Fibroblast of upper back skin (primary cell): ENCODE results near the gene IGSF8.
A peak's percentile ranks its signal among the peaks of the same experiment; 100 is the strongest.

Experiments used
- DNase-seq: peaks from one replicate; pipeline ENCODE4 v3.0.0-alpha.2; 2013

The IGSF8 gene

DNA sequence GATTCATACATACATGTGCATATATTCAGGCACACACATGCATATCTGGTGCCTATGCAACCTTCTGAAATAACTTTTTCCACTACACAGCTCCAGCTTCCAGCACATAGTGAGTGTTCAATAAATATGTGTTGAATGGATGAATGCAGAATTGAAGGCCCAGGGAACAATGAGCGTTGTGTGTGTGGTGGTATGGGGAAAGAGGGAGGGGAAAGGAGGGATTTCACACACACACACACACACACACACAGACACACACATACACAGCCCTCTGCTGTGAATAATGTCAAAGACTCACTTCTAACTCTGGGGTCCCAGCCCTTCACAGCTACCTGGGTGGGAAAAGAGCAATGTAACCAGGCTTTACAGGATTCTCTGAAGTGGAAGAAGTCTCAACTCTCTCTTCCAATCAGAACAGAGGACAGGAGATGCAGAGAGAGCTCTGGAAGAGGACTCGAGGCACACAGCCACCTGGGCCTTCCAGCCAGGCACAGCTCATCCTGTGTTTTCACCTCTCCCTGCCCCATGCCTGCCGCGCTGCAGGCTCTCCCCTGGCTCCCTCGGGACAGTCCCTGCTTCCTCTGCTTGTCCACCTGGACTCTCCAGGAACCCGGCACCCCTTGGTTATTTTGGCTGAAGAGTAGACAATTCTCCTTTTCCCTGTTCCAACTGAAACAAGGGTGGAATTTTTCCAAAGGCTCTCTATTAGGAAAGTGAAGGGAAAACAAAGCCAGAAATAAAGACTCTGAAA lies 5.4 kb upstream of the IGSF8 start:
- no peak for DNase-seq

DNA sequence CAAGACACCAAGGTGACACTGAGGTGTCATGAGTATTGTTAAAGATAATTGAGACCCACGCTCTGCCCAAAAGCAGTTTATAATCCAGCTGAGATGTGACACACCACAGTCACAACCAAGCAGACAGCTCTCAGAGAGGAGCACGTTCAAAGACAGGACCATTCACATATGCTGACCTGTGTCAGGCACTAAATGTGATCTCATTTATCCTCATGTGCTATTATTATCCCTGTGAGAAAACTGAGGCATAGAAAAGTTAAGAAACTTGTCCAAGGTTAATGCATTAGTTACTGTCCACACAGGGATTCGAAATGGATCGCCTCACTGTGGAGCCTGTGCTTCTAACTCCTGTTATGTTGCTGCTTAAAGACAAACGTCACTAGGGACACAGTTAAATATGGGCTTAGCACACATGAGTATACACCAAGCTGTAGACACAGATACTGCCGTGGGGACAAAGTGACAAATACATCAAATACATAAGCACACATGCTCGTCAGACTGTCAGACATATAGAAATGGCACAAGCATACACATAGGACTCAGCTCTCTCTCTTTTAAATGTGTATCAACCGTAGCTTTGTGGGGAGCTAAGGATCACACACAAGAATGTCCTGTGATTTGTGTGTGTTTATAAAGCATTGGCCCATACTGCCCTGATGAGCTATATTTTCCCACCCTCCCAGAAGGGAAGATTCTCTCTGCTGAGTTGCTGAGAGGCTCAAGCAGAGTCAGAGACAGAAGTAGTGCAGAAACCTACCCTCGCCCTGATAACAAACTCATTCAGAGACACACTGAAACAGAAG lies 3.5 kb upstream of the IGSF8 start:
- no peak for DNase-seq

DNA sequence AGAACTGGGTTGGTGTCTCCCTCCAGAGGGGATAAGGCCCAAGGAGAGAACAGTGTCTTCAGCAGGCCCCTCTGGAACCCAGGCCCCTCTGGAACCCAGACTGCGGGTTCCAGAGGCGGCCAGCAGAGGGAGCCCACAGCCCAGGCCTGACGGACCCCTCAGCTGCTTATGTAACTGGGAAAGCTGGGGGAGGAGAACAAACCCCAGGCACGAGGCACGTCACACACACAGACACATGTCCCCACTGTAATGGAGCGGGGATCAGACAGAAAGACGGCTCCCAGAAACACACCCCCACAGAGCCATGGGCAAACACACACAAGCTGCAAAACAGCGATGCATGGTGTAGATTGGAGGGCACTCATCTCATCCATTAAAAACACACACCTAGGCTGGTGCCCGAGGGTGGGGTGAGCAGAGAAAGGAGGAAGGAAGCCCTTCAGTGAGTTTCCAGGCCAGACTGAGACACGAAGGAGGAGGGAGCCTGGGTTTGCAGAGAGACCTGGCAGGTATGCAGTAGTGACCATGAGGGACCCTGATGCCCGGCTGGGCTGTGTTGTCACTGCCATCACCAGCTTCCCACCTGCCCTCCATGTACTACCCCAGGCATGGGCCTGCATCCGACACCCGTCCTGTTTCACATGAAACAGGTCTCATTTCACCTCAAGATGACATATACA lies 2.8 kb upstream of the IGSF8 start:
- DNase-seq, result peak; percentile 73

DNA sequence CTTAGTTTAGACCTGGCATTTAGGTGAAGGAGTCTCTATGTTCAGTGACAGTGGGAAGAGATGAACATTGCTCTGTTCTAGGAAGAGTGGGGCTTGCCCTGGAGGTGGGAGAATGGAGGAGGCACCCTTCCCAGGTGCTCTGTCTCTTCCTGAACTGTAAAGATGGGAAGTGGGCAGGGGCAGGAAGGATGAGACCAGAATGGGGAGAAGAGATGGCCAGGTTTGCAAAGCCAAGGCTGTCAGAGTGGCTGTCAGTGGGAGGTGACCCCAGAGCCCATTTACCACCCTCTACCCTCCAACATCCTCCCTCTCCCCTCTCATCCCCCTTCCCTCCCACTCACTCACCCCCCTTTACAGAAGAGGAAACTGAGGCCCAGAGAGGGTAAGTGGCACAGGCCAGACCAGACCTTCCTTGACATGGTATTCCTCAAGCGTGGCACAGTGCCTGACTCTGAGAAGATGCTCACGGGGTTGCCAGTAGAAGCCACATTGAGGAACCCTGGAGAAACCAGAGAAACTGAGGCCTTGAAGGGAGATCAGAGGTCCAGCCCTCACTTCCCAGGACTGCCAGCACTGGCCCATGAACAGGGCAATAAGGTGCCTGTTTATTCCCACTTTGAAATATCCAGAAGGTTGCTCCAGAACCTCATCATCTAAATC lies 1.4 kb upstream of the IGSF8 start:
- no peak for DNase-seq

DNA sequence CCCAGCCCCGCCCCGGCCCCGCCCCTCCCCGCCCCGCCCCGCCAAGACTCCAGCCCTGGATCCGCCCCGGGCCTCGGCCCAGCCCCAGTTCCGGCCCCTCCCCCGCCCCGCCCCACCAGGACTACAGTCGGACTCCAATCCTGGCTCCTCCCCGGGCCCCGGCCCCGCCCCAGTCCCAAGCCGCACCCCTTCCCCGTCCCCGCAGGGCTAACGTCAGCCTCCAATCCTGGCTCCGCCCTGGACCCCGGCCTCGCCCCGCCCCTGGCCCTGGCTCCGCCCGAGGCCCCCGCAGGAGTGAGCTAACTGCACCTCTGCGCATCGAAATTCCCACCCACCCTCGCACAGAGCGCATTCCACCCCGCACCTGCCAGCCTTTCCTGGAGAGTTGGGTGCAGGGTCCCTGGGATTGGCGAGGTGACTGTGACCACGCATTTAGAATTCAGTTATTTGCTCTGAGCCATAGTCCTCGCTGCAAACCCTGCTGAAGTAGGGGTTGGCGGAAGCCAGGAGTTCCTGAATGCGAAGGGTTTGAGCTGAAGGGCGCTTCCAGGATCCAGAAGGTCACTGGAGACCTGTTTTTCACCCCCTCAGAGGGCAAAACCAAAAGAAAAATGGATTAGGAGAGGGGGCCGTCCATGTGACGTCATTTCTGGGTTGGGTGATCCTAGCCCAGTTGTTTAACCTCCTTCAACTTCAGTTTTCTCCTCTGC lies 588 bp upstream of the IGSF8 start:
- DNase-seq, result peak; percentile 93

DNA sequence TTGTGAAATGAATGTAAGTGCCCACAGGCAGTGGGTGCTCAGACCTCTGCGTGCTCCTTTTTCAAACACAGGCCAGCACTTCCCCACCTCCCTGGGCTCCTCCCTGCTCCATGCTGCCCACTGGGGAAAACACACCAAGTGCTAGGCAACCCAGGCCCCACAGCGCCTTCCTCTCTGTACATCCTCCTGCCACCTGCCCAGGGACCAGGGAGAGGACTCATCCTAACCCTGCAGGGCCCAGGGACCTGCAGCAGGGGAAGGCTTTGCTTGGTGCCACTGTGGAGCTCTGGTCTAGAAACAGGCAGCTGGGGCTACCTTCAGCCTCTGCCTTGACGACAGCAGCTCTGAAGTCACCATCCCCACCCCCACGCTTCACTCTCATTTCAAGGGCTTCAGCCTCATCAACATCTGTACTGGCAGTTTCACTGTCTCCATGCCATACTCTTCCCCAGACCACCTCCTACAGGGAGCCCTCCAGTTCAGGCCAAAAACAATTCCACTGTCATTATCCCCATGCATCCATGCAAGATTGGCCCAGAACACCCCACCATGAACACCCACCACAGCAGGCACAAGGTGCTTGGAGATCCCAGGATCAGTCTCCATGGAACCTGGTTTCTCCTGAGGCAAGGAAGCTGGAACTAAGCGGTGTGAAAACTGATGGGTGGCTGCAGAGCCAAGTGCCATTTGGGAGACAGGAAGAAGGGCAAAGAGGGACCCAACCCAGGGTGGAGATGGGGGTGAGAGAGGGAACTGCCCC lies 1.1 kb downstream of the IGSF8 start:
- no peak for DNase-seq

DNA sequence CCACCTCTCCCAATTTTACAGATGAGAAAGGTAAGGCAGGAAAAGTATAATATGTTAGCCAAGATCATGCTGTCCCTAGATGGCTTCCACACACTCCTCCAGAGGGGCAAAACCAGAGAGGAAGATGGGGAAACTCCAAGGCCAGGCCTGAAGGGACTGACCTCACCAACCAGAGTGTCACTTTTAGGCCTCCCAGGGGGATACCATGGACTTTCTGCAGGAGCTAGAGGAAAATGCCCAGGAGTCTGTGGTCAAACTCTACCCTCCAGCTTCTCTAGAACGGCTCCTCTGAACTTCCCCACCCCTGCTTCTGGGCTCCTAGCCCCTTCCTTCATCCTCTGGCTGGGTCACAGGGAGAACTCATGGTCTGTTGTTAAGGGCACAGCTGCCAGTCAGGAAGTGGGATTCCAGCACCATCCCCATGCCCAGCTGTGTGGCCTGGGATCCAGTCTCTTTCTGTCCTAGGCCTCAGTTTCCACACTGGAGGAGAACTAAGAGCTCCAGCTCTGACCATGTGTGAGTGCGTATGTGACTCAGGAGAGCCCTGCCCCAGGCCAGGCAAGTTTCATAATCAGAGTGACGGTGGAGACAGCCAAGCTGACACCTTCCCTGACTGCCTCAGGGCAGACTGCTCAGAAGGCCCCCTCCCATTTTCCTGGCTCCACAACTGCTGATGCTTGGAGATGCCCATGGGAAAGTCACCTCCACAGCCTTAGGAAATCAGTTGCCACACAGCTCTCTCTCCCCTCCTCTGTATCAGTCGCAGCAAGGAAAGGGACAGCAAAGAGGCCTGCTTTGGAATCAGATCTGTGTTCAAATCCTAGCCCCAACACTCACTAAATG lies 1.9 kb downstream of the IGSF8 start:
- no peak for DNase-seq

DNA sequence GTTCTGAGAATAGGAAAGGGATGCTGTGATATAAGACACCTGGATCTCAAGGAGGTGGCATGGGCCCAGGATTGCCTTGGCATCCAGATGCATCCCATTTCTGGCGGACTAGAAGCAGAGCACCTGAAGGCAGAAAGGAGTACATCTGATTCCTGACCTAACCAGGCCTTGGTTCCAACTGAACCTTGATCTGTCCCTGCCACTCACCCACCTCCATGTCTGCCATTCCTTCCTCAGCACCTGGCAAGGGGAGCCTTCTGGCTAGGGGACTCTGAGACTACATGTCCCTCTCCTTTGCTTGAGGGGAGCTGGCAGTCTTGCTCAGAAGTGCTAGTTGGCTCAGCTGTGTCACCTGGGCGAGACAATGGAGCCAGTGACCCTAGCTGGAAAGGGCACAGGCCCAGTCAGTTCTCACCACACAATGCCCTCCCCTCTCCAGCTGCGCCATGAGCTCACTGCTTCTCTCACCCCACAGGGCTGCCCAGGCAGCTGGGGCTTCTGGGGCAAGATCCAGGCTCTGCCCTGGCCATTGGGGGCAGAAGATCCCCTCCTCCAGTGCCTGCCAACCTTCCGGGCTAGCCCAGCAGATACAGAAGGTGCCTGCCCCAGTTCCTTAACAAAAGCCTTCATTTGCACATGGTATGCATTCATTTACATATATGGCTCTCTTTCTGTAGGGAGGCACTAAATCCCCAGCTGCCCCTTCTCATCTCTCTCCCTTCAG lies 2.9 kb downstream of the IGSF8 start:
- no peak for DNase-seq

DNA sequence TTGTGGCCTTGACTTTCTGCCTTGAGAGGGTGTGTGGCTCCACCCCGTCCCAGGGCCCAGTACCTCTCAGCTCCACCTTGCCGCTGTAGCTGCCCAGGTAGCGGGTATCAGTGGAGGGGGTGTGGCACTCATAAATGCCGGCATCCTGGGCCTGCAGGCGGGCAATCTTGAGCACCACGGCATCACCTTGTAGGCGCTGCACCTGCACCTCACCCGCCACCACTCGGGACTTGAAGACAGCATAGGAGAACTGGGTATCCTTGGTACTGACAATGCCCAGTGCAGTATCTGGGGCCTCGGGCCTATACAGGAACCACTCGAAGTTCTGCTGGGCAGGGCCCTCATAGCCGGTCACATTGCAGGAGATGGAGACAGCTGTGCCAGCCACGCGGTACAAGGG lies 3.6 kb downstream of the IGSF8 start:
- no peak for DNase-seq

DNA sequence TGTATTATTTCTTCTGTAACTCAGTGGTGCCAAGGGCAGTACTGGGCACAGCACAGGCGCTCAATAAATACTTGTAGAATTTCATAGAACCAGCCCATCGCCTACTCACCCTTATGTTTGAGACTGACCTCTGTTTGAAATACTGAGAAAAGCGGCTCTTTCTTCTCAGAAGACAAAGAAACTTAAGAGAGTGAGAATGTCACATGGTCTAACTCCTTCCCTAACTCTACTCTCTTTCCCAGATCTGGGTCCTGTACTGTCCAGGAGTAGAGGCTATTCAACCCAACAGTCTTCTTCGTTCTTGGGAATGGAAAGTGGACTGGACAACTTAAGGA lies 4.2 kb downstream of the IGSF8 start:
- no peak for DNase-seq

DNA sequence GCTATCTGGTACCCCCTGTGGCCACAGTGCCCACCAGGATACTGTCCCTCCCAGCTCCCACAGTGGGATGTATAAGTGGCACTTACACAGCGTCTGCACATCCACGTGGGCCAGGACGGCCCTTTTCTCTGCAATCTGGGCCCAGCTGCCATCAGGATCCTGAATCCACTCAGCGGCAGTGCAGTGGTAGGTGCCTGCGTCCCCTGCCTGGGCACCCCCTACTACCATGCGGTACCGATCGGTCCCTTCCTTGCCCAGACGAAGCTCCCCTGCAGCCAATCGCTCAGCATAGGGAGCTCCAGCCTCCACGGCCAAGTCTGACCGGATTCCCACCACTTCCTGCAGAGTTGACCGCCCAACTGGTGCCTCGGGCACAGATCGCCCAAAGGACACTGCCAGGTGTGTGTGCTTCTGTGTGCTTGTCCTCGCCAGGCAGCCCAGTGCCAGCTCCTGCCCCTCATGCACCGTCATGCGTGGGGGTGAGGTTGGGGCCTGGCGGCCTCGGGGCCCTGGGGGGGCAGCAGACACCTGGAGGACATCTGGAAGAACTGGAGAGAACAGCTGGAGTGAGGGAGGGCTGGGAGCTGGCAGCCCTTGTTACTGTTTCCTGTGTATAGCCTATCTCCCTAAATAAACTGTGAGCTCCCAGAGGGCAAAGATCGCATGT lies 4.7 kb downstream of the IGSF8 start:
- no peak for DNase-seq

DNA sequence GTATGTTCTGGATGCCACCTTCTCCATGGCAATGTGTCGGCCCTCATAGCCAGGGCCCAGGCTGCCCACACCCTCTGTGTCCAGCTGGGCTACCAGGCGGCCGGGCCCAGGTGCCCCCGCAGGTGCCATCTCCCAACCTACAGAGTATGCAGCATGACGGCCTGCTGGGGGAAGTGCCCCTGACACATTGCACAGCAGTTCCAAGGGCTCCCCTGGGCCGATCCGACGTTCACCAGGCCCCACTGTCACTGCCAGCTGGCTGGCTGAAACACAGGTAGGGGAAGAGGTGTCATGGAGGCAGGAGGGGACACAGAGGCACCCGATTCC lies 5.4 kb downstream of the IGSF8 start:
- no peak for DNase-seq

DNA sequence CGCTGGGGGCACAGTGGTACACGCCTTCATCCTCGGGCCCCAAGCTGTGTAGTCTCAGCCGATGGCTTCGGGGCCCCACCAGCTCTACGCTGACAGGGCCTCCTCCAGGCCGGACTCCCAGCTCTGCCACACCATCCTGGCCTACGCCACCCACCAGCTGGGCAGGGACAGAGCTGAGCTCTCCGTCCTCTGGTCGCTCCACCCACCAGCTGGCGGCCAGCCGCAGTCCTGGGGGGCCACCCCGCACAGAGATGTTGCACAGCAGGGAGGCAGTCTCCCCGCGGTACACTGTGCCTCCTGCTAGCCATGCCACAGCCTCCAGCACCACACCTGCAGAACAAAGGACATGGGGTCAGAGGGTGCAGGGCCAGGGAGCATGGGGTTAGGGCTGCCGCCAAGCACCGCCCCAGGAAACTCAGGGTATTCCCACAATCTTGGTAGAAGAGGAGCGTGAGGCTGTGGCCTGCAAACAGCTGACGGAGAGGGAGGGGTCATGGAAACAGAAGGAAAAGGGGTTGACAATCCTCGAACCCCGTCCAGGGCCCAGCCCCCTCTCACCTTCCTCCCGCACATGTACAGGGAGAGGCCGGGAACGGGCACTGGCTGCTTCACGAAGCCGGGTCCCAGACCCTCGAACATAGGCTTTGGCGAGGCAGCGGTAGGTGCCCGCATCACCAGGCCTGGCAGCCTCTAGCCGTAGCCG lies 5.9 kb downstream of the IGSF8 start:
- no peak for DNase-seq

DNA sequence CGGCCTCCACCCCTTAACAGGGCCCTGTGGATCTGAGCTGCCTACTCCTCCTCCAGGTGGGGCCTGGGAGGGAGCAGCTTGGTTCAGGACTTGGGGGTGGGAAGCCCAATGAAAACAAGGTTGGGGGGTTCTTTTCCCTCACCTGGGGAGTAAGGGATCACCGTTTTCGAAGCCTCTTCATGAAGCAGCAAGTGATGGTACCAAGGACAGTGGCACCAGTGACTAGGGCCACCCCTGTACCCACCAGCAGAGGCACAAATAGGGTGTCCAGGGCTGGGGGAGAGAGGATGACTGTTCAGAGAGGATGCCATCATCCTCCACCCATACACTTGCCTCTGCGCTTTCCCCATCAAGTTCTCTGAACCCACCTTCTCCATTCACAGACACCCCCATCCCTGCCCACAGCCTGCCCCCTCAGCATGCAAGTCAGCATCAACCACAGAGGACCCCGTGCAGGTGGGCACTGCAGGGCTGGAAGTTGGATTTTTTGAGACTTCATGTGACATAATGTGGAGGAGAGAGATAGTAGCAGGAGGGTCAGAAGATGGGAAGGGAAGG lies 6.7 kb downstream of the IGSF8 start:
- no peak for DNase-seq

DNA sequence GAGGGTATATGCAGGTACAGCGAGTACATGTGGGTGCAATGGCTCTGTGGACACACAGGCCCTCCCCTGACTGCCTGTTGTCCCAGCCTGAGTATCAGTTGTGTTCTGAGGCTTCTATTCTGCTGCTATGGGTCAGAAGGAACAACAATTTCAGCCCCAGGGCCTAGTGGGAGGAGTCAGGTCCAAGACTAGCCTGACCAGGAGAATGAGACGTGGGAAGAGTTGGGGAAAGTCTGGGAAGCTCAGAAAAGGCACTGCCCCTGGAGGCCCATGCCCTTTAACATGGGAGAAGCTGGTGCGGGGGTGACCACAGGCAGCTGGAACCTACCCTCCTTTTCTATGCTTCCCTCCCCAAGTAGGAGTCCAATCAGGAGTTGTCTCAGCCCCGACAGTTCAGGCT lies 7.7 kb downstream of the IGSF8 start:
- no peak for DNase-seq

DNA sequence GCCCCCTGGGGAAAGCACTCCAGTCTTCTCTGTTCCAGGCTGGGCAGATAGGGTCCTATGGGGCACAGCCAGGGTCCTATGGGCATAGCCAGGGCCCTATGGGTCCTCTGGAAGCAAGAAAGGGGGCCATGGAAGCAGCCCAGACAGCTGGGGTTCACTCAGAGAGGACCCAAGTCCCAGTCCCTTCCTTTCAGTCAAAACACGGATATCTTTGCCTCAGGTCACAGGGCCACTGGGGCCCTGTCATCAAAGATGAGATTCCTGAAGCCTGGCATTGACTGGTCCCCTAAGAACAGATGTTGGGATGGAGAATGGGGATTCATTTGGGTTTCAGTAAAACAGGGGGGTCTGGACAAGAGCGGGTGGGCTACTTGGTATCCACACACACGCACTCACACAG lies 8.5 kb downstream of the IGSF8 start:
- no peak for DNase-seq

DNA sequence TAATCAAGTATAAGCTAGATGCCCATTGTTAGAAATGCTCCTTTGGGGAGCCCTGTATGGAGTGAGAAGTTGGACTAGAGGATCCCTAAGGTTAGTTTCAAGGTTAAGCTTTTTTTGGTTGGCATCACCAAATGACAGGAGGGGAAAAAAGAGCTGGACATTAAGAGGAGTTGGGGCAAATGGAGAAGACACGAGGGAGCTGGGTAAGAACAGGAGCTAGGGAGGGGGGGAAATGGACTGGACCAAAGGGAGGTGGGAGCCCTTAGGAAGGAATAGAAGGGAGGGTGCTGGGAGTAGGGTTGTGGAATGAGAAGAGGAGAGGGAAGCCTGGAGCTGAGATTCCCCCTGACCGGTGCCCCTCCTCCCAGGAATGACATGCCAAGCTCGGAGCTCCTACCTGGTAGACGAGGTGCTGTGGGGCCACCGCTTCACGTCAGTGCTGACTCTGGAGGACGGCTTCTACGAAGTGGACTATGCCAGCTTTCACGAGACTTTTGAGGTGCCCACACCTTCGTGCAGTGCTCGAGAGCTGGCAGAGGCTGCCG lies 11.2 kb downstream of the IGSF8 start:
- no peak for DNase-seq

DNA sequence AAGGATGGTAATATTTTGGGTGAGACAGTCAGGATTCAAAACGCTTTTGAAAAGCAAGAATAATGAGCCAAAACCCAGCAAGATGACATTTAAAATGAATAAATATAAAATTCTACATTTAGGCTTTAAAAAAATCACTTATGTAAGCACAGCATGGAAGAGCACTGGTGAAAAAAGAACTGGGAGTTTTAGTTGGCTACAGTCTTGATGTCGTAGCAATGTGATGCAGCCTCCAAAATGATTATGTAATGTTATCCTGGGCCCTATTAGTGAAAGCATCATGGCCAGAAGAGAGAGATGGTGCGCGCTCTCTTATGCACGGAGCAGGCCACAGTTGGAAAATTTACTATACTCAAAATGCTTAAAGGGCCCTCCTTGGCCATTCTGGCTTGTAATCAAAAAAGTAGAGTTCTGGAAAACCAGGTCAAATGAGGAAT lies 11.9 kb downstream of the IGSF8 start:
- no peak for DNase-seq
